HEK293 (cell line): ENCODE results near the gene TRABD2A.

Source experiments
- CTCF ChIA-PET: fragments of 350-600 bp; formaldehyde crosslinking; extraction: SDS; loops from one replicate; lab custom pipeline; 2021; ENCODE audit warnings: antibody characterized with exemption; lab: Yijun Ruan, JAX
- POLR2A ChIA-PET: fragments of 300-600 bp; formaldehyde crosslinking; extraction: SDS; loops from one replicate; lab custom pipeline; 2020; ENCODE audit warnings: antibody characterized with exemption, inconsistent platforms; lab: Yijun Ruan, JAX
- H3K27ac ChIP-seq: fragments of 200-500 bp; sonication (Bioruptor generic); 2 replicates; pipeline ENCODE4 v1.5.1; 2014; ENCODE audit warnings: low read depth, low read length, control low read depth, inconsistent platforms; ENCODE audit errors: extremely low read depth
- H3K36me3 ChIP-seq, 2 experiments: fragments of 200-500 bp in 1 of 2; sonication (Bioruptor generic) in 1 of 2; 1 replicate in 1 of 2; 2 replicates in 1 of 2; pipeline ENCODE4 v1.5.1; 2014 to 2017; ENCODE audit warnings: inconsistent platforms in 2 of 2, low read length in 2 of 2; ENCODE audit not compliant: control insufficient read depth in 2 of 2, insufficient read depth in 1 of 2
- H3K4me1 ChIP-seq: fragments of 200-500 bp; sonication (Bioruptor generic); 2 replicates; pipeline ENCODE4 v1.5.1; 2014; ENCODE audit warnings: mild to moderate bottlenecking, low read length, inconsistent platforms; ENCODE audit not compliant: control insufficient read depth, insufficient read depth
- H3K4me3 ChIP-seq: 2 replicates; pipeline ENCODE4 v1.5.1; 2011; ENCODE audit warnings: low read depth, mild to moderate bottlenecking, control low read depth, low read length, moderate library complexity
- H3K9me3 ChIP-seq: fragments of 200-500 bp; sonication (Bioruptor generic); 2 replicates; pipeline ENCODE4 v1.5.1; 2014; ENCODE audit warnings: low read depth, low read length, inconsistent platforms; ENCODE audit not compliant: control insufficient read depth, insufficient read depth
- KLF10 ChIP-seq: fragments of 450-650 bp; IDR thresholded peaks from 2 replicates; pipeline ENCODE4 v1.5.1; 2018; ENCODE audit warnings: missing biosample characterization, mild to moderate bottlenecking, missing genetic modification characterization
- SP3 ChIP-seq: fragments of 450-650 bp; formaldehyde crosslinking; IDR thresholded peaks from 2 replicates; pipeline ENCODE4 v1.5.1; 2016; ENCODE audit warnings: missing biosample characterization, missing genetic modification characterization
- ZBTB48 ChIP-seq: fragments of 450-650 bp; formaldehyde crosslinking; IDR thresholded peaks from 2 replicates; pipeline ENCODE4 v1.5.1; 2016; ENCODE audit warnings: missing biosample characterization, missing genetic modification characterization
- ZNF23 ChIP-seq: fragments of 450-650 bp; formaldehyde crosslinking; IDR thresholded peaks from 2 replicates; pipeline ENCODE4 v1.5.1; 2016; ENCODE audit warnings: missing biosample characterization, missing genetic modification characterization, borderline replicate concordance
- ZNF366 ChIP-seq: fragments of 450-650 bp; formaldehyde crosslinking; conservative IDR thresholded peaks from 2 replicates; pipeline ENCODE4 v1.5.1; 2016; ENCODE audit warnings: missing biosample characterization, missing genetic modification characterization
- ZNF391 ChIP-seq: fragments of 450-650 bp; formaldehyde crosslinking; IDR thresholded peaks from 2 replicates; pipeline ENCODE4 v1.5.1; 2016; ENCODE audit warnings: low read depth, missing biosample characterization, missing genetic modification characterization, borderline replicate concordance
- ZNF660 ChIP-seq: fragments of 450-650 bp; IDR thresholded peaks from 2 replicates; pipeline ENCODE4 v1.5.1; 2018; ENCODE audit warnings: missing biosample characterization, mild to moderate bottlenecking, missing genetic modification characterization
- ZNF777 ChIP-seq: fragments of 450-650 bp; formaldehyde crosslinking; IDR thresholded peaks from 2 replicates; pipeline ENCODE4 v1.5.1; 2017; ENCODE audit warnings: missing biosample characterization, missing genetic modification characterization, borderline replicate concordance
- ZNF792 ChIP-seq: fragments of 450-650 bp; formaldehyde crosslinking; IDR thresholded peaks from 2 replicates; pipeline ENCODE4 v1.5.1; 2016; ENCODE audit warnings: missing biosample characterization, missing genetic modification characterization
- ZNF843 ChIP-seq: fragments of 450-650 bp; formaldehyde crosslinking; IDR thresholded peaks from 2 replicates; pipeline ENCODE4 v1.5.1; 2016; ENCODE audit warnings: missing biosample characterization, missing genetic modification characterization
- TF ChIP-seq, protein P1 (sequence below): fragments of 450-650 bp; formaldehyde crosslinking; IDR thresholded peaks from 2 replicates; pipeline ENCODE4 v1.5.1; 2016; ENCODE audit warnings: missing biosample characterization, missing genetic modification characterization
- TF ChIP-seq, protein P2 (sequence below): fragments of 450-650 bp; formaldehyde crosslinking; IDR thresholded peaks from 2 replicates; pipeline ENCODE4 v1.5.1; 2016; ENCODE audit warnings: missing biosample characterization, missing genetic modification characterization
- TF ChIP-seq, protein P3 (sequence below): fragments of 450-650 bp; formaldehyde crosslinking; IDR thresholded peaks from 2 replicates; pipeline ENCODE4 v1.5.1; 2017; ENCODE audit warnings: missing biosample characterization, missing genetic modification characterization
- TF ChIP-seq, protein P4 (sequence below): fragments of 450-650 bp; formaldehyde crosslinking; IDR thresholded peaks from 2 replicates; pipeline ENCODE4 v1.5.1; 2016; ENCODE audit warnings: missing biosample characterization, missing genetic modification characterization
- TF ChIP-seq, protein P5 (sequence below): fragments of 450-650 bp; formaldehyde crosslinking; IDR thresholded peaks from 2 replicates; pipeline ENCODE4 v1.5.1; 2016; ENCODE audit warnings: missing biosample characterization, missing genetic modification characterization
- TF ChIP-seq, protein P6 (sequence below): fragments of 450-650 bp; formaldehyde crosslinking; IDR thresholded peaks from 2 replicates; pipeline ENCODE4 v1.5.1; 2016; ENCODE audit warnings: missing biosample characterization, missing genetic modification characterization, borderline replicate concordance
- TF ChIP-seq, protein P7 (sequence below): fragments of 450-650 bp; formaldehyde crosslinking; IDR thresholded peaks from 2 replicates; pipeline ENCODE4; 2016; ENCODE audit warnings: missing biosample characterization, missing genetic modification characterization

Gene TRABD2A

DNA sequence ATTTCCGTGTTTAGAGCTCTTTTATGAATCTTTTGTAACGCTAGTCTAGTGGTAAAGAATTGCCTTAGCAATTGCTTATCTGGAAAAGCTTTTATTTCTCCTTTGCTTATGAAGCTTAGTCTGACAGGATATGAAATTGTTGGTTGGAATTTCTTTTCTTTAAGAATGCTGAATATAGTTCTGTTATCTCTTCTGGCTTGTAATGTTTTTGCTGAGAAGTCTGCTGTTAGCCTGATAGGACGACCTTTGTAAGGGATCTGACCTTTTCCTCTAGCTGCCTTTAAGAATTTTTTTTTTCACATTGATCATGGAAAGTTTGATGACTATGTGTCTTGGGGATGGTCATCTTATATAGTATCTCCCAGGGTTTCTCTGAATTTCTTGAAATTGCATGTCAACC, 101.1 kb downstream of the TRABD2A start:
- Histone ChIP-seq H3K27ac (no peak overlapping the region), H3K4me3 (no peak overlapping the region), H3K9me3 (no peaks in the 10 kb centered on the region), H3K36me3 (no peaks in the 10 kb centered on the region)
- ChIA-PET CTCF (interaction anchor here (0.9 kb wide), 1 partner anchor 16 kb away, joined by 6 read pairs; no protein-coding TSS in a partner anchor), POLR2A (no interaction called here)
- TF ChIP-seq, protein P1, sequence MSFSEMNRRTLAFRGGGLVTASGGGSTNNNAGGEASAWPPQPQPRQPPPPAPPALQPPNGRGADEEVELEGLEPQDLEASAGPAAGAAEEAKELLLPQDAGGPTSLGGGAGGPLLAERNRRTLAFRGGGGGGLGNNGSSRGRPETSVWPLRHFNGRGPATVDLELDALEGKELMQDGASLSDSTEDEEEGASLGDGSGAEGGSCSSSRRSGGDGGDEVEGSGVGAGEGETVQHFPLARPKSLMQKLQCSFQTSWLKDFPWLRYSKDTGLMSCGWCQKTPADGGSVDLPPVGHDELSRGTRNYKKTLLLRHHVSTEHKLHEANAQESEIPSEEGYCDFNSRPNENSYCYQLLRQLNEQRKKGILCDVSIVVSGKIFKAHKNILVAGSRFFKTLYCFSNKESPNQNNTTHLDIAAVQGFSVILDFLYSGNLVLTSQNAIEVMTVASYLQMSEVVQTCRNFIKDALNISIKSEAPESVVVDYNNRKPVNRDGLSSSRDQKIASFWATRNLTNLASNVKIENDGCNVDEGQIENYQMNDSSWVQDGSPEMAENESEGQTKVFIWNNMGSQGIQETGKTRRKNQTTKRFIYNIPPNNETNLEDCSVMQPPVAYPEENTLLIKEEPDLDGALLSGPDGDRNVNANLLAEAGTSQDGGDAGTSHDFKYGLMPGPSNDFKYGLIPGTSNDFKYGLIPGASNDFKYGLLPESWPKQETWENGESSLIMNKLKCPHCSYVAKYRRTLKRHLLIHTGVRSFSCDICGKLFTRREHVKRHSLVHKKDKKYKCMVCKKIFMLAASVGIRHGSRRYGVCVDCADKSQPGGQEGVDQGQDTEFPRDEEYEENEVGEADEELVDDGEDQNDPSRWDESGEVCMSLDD (tag by site-specific recombination) = no peak
- no peak for TF ChIP-seq ZNF777 (tag by site-specific recombination)
- TF ChIP-seq, protein P2, sequence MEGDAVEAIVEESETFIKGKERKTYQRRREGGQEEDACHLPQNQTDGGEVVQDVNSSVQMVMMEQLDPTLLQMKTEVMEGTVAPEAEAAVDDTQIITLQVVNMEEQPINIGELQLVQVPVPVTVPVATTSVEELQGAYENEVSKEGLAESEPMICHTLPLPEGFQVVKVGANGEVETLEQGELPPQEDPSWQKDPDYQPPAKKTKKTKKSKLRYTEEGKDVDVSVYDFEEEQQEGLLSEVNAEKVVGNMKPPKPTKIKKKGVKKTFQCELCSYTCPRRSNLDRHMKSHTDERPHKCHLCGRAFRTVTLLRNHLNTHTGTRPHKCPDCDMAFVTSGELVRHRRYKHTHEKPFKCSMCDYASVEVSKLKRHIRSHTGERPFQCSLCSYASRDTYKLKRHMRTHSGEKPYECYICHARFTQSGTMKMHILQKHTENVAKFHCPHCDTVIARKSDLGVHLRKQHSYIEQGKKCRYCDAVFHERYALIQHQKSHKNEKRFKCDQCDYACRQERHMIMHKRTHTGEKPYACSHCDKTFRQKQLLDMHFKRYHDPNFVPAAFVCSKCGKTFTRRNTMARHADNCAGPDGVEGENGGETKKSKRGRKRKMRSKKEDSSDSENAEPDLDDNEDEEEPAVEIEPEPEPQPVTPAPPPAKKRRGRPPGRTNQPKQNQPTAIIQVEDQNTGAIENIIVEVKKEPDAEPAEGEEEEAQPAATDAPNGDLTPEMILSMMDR (tag by site-specific recombination) = no peak
- no peak for TF ChIP-seq KLF10 (tag by site-specific recombination)
- TF ChIP-seq ZNF792 = no peak
- TF ChIP-seq, all 188 proteins: peak for 0
- no peaks in the 10 kb centered on the region for H3K4me1 ChIP-seq

DNA sequence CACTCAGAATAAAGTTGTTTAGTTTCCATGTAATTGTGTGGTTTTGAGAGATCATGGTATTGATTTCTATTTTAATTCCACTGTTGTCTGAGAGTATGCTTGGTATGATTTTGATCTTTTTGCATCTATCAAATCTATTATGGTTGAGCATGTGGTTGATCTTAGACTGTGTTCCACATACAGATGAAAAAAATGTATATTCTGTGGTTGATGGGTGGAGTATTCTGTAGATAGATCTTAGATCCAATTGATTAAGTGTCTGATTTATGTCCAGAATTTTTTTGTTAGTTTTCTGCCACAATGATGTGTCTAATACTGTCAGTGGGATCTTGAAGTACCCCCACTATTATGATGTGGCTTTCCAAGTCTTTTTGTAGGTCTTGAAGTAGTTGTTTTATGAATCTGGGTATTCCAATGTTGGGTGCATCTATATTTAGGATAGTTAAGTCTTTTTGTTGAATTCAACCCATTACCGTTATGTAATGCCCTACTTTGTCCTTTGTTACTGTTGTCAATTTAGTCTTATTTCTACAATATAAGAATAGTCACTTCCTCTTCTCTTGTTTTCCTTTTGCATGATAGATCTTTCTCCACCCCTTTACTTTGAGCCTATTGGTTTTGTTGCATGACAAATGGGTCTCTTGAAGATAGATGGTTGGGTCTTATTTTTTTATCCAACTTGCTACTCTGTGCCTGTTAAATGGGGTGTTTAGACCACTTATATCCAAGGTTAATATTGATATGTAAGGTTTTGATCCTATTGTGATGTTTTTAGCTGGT, 101.8 kb downstream of the TRABD2A start:
- POLR2A ChIA-PET = no interaction called here
- CTCF ChIA-PET = interaction anchor here (0.9 kb wide), 1 partner anchor 16 kb away, joined by 6 read pairs; no protein-coding TSS in a partner anchor
- H3K9me3 ChIP-seq = no peaks in the 10 kb centered on the region
- H3K36me3 ChIP-seq = no peaks in the 10 kb centered on the region
- H3K4me3 ChIP-seq = no peak overlapping the region
- no peaks in the 10 kb centered on the region for H3K4me1 ChIP-seq
- H3K27ac ChIP-seq = no peak overlapping the region
- TF ChIP-seq ZNF660 (tag by site-specific recombination) (no peak), ZBTB48 (tag by site-specific recombination) (no peak), SP3 (tag by site-specific recombination) (no peak), ZNF843 (tag by site-specific recombination) (no peak), ZNF23 (tag by site-specific recombination) (no peak), ZNF391 (no peak), ZNF366 (no peak)
- TF ChIP-seq, protein P3, sequence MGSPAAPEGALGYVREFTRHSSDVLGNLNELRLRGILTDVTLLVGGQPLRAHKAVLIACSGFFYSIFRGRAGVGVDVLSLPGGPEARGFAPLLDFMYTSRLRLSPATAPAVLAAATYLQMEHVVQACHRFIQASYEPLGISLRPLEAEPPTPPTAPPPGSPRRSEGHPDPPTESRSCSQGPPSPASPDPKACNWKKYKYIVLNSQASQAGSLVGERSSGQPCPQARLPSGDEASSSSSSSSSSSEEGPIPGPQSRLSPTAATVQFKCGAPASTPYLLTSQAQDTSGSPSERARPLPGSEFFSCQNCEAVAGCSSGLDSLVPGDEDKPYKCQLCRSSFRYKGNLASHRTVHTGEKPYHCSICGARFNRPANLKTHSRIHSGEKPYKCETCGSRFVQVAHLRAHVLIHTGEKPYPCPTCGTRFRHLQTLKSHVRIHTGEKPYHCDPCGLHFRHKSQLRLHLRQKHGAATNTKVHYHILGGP = no peak
- TF ChIP-seq, protein P4, sequence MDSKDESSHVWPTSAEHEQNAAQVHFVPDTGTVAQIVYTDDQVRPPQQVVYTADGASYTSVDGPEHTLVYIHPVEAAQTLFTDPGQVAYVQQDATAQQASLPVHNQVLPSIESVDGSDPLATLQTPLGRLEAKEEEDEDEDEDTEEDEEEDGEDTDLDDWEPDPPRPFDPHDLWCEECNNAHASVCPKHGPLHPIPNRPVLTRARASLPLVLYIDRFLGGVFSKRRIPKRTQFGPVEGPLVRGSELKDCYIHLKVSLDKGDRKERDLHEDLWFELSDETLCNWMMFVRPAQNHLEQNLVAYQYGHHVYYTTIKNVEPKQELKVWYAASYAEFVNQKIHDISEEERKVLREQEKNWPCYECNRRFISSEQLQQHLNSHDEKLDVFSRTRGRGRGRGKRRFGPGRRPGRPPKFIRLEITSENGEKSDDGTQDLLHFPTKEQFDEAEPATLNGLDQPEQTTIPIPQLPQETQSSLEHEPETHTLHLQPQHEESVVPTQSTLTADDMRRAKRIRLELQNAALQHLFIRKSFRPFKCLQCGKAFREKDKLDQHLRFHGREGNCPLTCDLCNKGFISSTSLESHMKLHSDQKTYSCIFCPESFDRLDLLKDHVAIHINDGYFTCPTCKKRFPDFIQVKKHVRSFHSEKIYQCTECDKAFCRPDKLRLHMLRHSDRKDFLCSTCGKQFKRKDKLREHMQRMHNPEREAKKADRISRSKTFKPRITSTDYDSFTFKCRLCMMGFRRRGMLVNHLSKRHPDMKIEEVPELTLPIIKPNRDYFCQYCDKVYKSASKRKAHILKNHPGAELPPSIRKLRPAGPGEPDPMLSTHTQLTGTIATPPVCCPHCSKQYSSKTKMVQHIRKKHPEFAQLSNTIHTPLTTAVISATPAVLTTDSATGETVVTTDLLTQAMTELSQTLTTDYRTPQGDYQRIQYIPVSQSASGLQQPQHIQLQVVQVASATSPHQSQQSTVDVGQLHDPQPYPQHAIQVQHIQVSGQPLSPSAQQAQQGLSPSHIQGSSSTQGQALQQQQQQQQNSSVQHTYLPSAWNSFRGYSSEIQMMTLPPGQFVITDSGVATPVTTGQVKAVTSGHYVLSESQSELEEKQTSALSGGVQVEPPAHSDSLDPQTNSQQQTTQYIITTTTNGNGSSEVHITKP = no peak
- TF ChIP-seq, protein P5, sequence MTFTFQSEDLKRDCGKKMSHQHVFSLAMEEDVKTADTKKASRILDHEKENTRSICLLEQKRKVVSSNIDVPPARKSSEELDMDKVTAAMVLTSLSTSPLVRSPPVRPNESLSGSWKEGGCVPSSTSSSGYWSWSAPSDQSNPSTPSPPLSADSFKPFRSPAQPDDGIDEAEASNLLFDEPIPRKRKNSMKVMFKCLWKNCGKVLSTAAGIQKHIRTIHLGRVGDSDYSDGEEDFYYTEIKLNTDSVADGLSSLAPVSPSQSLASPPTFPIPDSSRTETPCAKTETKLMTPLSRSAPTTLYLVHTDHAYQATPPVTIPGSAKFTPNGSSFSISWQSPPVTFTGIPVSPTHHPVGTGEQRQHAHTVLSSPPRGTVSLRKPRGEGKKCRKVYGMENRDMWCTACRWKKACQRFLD (tag by site-specific recombination) = no peak
- TF ChIP-seq, protein P6, sequence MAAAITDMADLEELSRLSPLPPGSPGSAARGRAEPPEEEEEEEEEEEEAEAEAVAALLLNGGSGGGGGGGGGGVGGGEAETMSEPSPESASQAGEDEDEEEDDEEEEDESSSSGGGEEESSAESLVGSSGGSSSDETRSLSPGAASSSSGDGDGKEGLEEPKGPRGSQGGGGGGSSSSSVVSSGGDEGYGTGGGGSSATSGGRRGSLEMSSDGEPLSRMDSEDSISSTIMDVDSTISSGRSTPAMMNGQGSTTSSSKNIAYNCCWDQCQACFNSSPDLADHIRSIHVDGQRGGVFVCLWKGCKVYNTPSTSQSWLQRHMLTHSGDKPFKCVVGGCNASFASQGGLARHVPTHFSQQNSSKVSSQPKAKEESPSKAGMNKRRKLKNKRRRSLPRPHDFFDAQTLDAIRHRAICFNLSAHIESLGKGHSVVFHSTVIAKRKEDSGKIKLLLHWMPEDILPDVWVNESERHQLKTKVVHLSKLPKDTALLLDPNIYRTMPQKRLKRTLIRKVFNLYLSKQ (tag by site-specific recombination) = no peak
- TF ChIP-seq, protein P7, sequence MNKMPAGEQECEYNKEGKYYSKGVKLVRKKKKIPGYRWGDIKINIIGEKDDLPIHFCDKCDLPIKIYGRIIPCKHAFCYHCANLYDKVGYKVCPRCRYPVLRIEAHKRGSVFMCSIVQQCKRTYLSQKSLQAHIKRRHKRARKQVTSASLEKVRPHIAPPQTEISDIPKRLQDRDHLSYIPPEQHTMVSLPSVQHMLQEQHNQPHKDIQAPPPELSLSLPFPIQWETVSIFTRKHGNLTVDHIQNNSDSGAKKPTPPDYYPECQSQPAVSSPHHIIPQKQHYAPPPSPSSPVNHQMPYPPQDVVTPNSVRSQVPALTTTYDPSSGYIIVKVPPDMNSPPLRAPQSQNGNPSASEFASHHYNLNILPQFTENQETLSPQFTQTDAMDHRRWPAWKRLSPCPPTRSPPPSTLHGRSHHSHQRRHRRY (tag by site-specific recombination) = no peak
